ENCODE measurements around the gene RTKN. TPM values are rescaled to one million over a fixed set of nuclear protein-coding genes. Genes with fewer than 3 reads are reported as not detected.
A peak's percentile ranks its signal among the peaks of the same experiment; 100 is the strongest.

RTKN gene
- total and polyA plus RNA-seq, 2 of the 13 experiments (the other 11 are each of a cell fraction or from before 2014, with no cell fraction given), result 159 to 166 TPM

GRCh38 chr2:74454654-74455511 is 13.1 kb upstream of the RTKN start, which contains the start of gene INO80B (continued):
- TF ChIP-seq ZBTB44 (CRISPR knock-in tag; IDR thresholded peaks at IDR 0.05) (peak; percentile 68; the same call in 1 of the 2 replicates), CBFB (CRISPR knock-in tag; IDR thresholded peaks at IDR 0.05) (peak; percentile 95), ZNF547 (CRISPR knock-in tag; IDR thresholded peaks at IDR 0.05) (peak; percentile 95), GRHL1 (CRISPR knock-in tag; conservative IDR thresholded peaks at IDR 0.05) (no peak), TIGD3 (CRISPR knock-in tag; IDR thresholded peaks at IDR 0.05; ENCODE audit: borderline replicate concordance) (0 out of 2 replicates have a peak, but pooled peaks have one; percentile 5), ZNF296 (CRISPR knock-in tag; conservative IDR thresholded peaks at IDR 0.05) (no peak), RFXAP (CRISPR knock-in tag; IDR thresholded peaks at IDR 0.05; ENCODE audit: borderline replicate concordance) (peak; percentile 81; the same call in 1 of the 2 replicates), NBN (conservative IDR thresholded peaks at IDR 0.05) (no peak), CHD4 (IDR thresholded peaks at IDR 0.05; ENCODE audit: borderline replicate concordance, low read length) (no peak; the same call in 1 of the 2 replicates), FUBP1 (CRISPR knock-in tag; IDR thresholded peaks at IDR 0.05; ENCODE audit: borderline replicate concordance) (peak; percentile 97; the same call in 1 of the 2 replicates), RFX1 (IDR thresholded peaks at IDR 0.05) (peak; percentile 93), ATF6 (CRISPR knock-in tag; conservative IDR thresholded peaks at IDR 0.05) (peak; percentile 86), SP4 (CRISPR knock-in tag; IDR thresholded peaks at IDR 0.05) (peak; percentile 99), ZBTB4 (CRISPR knock-in tag; IDR thresholded peaks at IDR 0.05; ENCODE audit: borderline replicate concordance) (peak; percentile 93; the same call in 1 of the 2 replicates), GTF2F1 (IDR thresholded peaks at IDR 0.05; ENCODE audit: low read length) (no peak), FLYWCH1 (CRISPR knock-in tag; IDR thresholded peaks at IDR 0.05) (no peak)
